GM08714 (cell line): ENCODE results near the gene CTAGE6.
"Not testable (repeated sequence)": the region's sequence is repeated elsewhere in the genome, so short reads cannot be mapped to it uniquely, and the experiment has no call there.

Experiments used
- H3K4me3 ChIP-seq: fragments of 200-500 bp; sonication (Bioruptor generic); 2 replicates; pipeline ENCODE4 v1.5.1; 2014; ENCODE audit warnings: mild to moderate bottlenecking, low read length, inconsistent platforms
- ZNF274 ChIP-seq: IDR thresholded peaks from 2 replicates; pipeline ENCODE4 v1.6.1; 2012; ENCODE audit warnings: mild to moderate bottlenecking, low read depth, low read length

Gene CTAGE6

GRCh38 chr7:143757596-143757995, at the start of gene CTAGE6:
CTAGE6 (minus strand) TSS chr7:143757696; CDS start chr7:143757658, 38 bp downstream.
- H3K4me3 ChIP-seq = not testable (repeated sequence)

GRCh38 chr7:143806664-143807071, 49.2 kb upstream of the CTAGE6 start:
- not testable (repeated sequence) for H3K4me3 ChIP-seq

- not testable (repeated sequence) for H3K4me3 ChIP-seq
Measured at GRCh38 chr7:143797896-143798290, 40.4 kb upstream of the CTAGE6 start.

GRCh38 chr7:143797119-143797895, 39.8 kb upstream of the CTAGE6 start:
- not testable (repeated sequence) for H3K4me3 ChIP-seq

GRCh38 chr7:143795653-143796052, 38.2 kb upstream of the CTAGE6 start:
- not testable (repeated sequence) for H3K4me3 ChIP-seq

- not testable (repeated sequence) for H3K4me3 ChIP-seq
Measured at GRCh38 chr7:143792633-143793032, 35.1 kb upstream of the CTAGE6 start.

- H3K4me3 ChIP-seq = not testable (repeated sequence)
Measured at GRCh38 chr7:143785415-143786182, 28.1 kb upstream of the CTAGE6 start.

- not testable (repeated sequence) for H3K4me3 ChIP-seq
Measured at GRCh38 chr7:143779591-143779990, 22.1 kb upstream of the CTAGE6 start.

- not testable (repeated sequence) for H3K4me3 ChIP-seq
Measured at GRCh38 chr7:143772738-143773468, 15.4 kb upstream of the CTAGE6 start.

- not testable (repeated sequence) for H3K4me3 ChIP-seq
Measured at GRCh38 chr7:143767531-143767930, 10.0 kb upstream of the CTAGE6 start.

GRCh38 chr7:143765678-143766077, 8.2 kb upstream of the CTAGE6 start:
- not testable (repeated sequence) for H3K4me3 ChIP-seq

- not testable (repeated sequence) for H3K4me3 ChIP-seq
Measured at GRCh38 chr7:143763065-143763464, 5.6 kb upstream of the CTAGE6 start.

- H3K4me3 ChIP-seq = not testable (repeated sequence)
Measured at GRCh38 chr7:143745340-143745739, 12.2 kb downstream of the CTAGE6 start.

- not testable (repeated sequence) for H3K4me3 ChIP-seq
Measured at GRCh38 chr7:143737037-143737819, 20.3 kb downstream of the CTAGE6 start.

- no peak for TF ChIP-seq ZNF274
- H3K4me3 ChIP-seq = no peak overlapping the region
Measured at GRCh38 chr7:143735962-143736361, 21.5 kb downstream of the CTAGE6 start.
